AG09309 (cell line): ENCODE results near the gene ARHGEF33.
A peak's percentile ranks its signal among the peaks of the same experiment; 100 is the strongest.

Experiments used
- DNase-seq: peaks from one replicate; pipeline ENCODE4 v3.0.0-alpha.2; 2010; ENCODE audit warnings: low read depth
- H3K4me3 ChIP-seq: 2 replicates; pipeline ENCODE4 v1.5.1; 2011; ENCODE audit warnings: mild to moderate bottlenecking, low read depth, low read length, moderate library complexity; ENCODE audit not compliant: control insufficient read depth
- CTCF ChIP-seq: IDR thresholded peaks from 2 replicates; pipeline ENCODE4 v1.5.1; 2011; ENCODE audit warnings: mild to moderate bottlenecking, low read depth, low read length, inconsistent platforms; ENCODE audit not compliant: insufficient read depth, control insufficient read depth; ENCODE audit errors: missing control alignments

ARHGEF33 gene

GRCh38 chr2:38959938-38960608, 70.4 kb downstream of the ARHGEF33 start:
- TF ChIP-seq CTCF = no peak
- peak; percentile 5 for DNase-seq
- peak overlapping the region; percentile 31 for H3K4me3 ChIP-seq

GRCh38 chr2:38960609-38961320, 71.1 kb downstream of the ARHGEF33 start:
- H3K4me3 ChIP-seq = peak overlapping the region; percentile 31
- TF ChIP-seq CTCF = no peak

GRCh38 chr2:38966006-38966405, 76.3 kb downstream of the ARHGEF33 start:
- no peak overlapping the region for H3K4me3 ChIP-seq
- no peak for DNase-seq
- TF ChIP-seq CTCF = no peak

More at GRCh38 chr2:38960609-38961320, 71.1 kb downstream of the ARHGEF33 start:
- no peak for DNase-seq

- no peak for DNase-seq
- H3K4me3 ChIP-seq = no peak overlapping the region
- TF ChIP-seq CTCF = no peak
Measured at GRCh38 chr2:38966678-38967077, 77.0 kb downstream of the ARHGEF33 start.

GRCh38 chr2:38968021-38968420, 78.3 kb downstream of the ARHGEF33 start:
- no peak for TF ChIP-seq CTCF
- no peak for DNase-seq
- H3K4me3 ChIP-seq = no peak overlapping the region

- no peak overlapping the region for H3K4me3 ChIP-seq
- DNase-seq = no peak
- no peak for TF ChIP-seq CTCF
Measured at GRCh38 chr2:38971377-38971776, 81.7 kb downstream of the ARHGEF33 start.

- no peak for DNase-seq
- TF ChIP-seq CTCF = no peak
- H3K4me3 ChIP-seq = no peak overlapping the region
Measured at GRCh38 chr2:38973266-38973665, 83.6 kb downstream of the ARHGEF33 start.
